Ishikawa (cell line): ENCODE data around the gene ZNF3.

Experiments
- CEBPB ChIP-seq: IDR thresholded peaks from 2 replicates; pipeline ENCODE4 v1.6.1; 2012
- CREB1 ChIP-seq: IDR thresholded peaks from 2 replicates; pipeline ENCODE4 v1.6.1; 2012; ENCODE audit warnings: low read depth
- EGR1 ChIP-seq: IDR thresholded peaks from 2 replicates; pipeline ENCODE4 v1.6.1; 2012
- EP300 ChIP-seq: IDR thresholded peaks from 2 replicates; pipeline ENCODE4 v1.6.1; 2012; ENCODE audit warnings: borderline replicate concordance
- FOXM1 ChIP-seq: IDR thresholded peaks from 2 replicates; pipeline ENCODE4 v1.6.1; 2012; ENCODE audit warnings: low read depth, borderline replicate concordance
- NFIC ChIP-seq: IDR thresholded peaks from 2 replicates; pipeline ENCODE4 v1.6.1; 2012
- RAD21 ChIP-seq: IDR thresholded peaks from 2 replicates; pipeline ENCODE4 v1.6.1; 2012; ENCODE audit warnings: low read depth
- TAF1 ChIP-seq: IDR thresholded peaks from 2 replicates; pipeline ENCODE4 v1.6.1; 2012; ENCODE audit warnings: low read depth, mild to moderate bottlenecking
- TCF12 ChIP-seq: IDR thresholded peaks from 2 replicates; pipeline ENCODE4 v1.6.1; 2012; ENCODE audit warnings: low read depth
- TEAD4 ChIP-seq: IDR thresholded peaks from 2 replicates; pipeline ENCODE4 v1.6.1; 2012
- YY1 ChIP-seq: IDR thresholded peaks from 2 replicates; pipeline ENCODE4 v1.6.1; 2012; ENCODE audit warnings: low read depth
- ZBTB7A ChIP-seq: IDR thresholded peaks from 2 replicates; pipeline ENCODE4 v1.6.1; 2012; ENCODE audit warnings: low read depth
- TF ChIP-seq, protein P1 (sequence below): IDR thresholded peaks from 2 replicates; pipeline ENCODE4 v1.6.1; 2012
- TF ChIP-seq, protein P2 (sequence below): IDR thresholded peaks from 2 replicates; pipeline ENCODE4 v1.6.1; 2012; ENCODE audit warnings: low read depth, mild to moderate bottlenecking
- TF ChIP-seq, protein P3 (sequence below): IDR thresholded peaks from 2 replicates; pipeline ENCODE4 v1.6.1; 2012

Gene ZNF3

GRCh38 chr7:100126931-100127865 is 45.7 kb upstream of the ZNF3 start, which contains the start of gene MBLAC1:
Gene MBLAC1, plus strand, starts transcription at chr7:100126967. Its CDS starts 429 bp downstream, at chr7:100127396.
- TF ChIP-seq ZBTB7A: peak; percentile 93
- TF ChIP-seq TCF12: peak; percentile 41; the same call in 1 of the 2 replicates
- no peak for TF ChIP-seq TEAD4
- TF ChIP-seq, protein P1, sequence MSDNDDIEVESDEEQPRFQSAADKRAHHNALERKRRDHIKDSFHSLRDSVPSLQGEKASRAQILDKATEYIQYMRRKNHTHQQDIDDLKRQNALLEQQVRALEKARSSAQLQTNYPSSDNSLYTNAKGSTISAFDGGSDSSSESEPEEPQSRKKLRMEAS: peak; percentile 64
- peak; percentile 84 for TF ChIP-seq TAF1
- no peak for TF ChIP-seq FOXM1
- TF ChIP-seq EGR1: no peak
- no peak for TF ChIP-seq NFIC
- TF ChIP-seq, protein P2, sequence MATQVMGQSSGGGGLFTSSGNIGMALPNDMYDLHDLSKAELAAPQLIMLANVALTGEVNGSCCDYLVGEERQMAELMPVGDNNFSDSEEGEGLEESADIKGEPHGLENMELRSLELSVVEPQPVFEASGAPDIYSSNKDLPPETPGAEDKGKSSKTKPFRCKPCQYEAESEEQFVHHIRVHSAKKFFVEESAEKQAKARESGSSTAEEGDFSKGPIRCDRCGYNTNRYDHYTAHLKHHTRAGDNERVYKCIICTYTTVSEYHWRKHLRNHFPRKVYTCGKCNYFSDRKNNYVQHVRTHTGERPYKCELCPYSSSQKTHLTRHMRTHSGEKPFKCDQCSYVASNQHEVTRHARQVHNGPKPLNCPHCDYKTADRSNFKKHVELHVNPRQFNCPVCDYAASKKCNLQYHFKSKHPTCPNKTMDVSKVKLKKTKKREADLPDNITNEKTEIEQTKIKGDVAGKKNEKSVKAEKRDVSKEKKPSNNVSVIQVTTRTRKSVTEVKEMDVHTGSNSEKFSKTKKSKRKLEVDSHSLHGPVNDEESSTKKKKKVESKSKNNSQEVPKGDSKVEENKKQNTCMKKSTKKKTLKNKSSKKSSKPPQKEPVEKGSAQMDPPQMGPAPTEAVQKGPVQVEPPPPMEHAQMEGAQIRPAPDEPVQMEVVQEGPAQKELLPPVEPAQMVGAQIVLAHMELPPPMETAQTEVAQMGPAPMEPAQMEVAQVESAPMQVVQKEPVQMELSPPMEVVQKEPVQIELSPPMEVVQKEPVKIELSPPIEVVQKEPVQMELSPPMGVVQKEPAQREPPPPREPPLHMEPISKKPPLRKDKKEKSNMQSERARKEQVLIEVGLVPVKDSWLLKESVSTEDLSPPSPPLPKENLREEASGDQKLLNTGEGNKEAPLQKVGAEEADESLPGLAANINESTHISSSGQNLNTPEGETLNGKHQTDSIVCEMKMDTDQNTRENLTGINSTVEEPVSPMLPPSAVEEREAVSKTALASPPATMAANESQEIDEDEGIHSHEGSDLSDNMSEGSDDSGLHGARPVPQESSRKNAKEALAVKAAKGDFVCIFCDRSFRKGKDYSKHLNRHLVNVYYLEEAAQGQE: no peak
- TF ChIP-seq RAD21: no peak
- TF ChIP-seq YY1: peak; percentile 90

DNA sequence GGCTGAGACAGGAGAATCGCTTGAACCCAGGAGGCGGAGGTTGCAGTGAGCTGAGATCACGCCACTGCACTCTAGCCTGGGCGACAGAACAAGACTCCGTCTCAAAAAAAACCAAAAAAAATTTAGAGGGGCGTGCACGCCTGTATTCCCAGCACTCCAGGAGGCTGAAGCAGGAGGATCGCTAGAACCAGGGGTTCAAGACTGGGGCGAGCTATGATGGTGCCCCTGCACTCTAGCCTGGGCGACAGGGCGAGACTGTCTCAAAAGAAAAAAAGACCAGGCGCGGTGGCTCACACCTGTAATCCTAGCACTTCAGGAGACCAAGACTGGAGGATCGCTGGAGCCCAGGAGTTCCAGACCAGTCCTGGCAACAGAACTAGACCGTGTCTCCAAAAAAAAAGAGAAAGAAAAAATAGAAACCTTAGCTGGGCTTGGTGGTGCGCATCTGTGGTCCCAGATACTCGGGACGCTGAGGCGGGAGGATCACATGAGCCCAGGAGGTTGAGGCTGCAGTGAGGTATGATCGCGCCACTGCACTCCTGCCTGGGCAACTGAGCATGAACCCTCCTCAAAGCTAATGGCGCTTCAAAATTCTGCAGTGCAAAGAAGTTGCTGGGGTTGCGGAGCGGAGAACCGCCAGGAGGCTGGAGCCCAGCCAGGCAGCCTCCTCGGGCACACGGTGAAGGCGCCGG is 44.9 kb upstream of the ZNF3 start:
- TF ChIP-seq FOXM1 (0 out of 2 replicates have a peak, but pooled peaks have one; percentile 12), ZBTB7A (no peak)
- TF ChIP-seq, protein P3, sequence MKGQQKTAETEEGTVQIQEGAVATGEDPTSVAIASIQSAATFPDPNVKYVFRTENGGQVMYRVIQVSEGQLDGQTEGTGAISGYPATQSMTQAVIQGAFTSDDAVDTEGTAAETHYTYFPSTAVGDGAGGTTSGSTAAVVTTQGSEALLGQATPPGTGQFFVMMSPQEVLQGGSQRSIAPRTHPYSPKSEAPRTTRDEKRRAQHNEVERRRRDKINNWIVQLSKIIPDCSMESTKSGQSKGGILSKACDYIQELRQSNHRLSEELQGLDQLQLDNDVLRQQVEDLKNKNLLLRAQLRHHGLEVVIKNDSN: peak; percentile 50; the same call in 1 of the 2 replicates

- no peak for TF ChIP-seq TEAD4
- TF ChIP-seq RAD21: no peak
- no peak for TF ChIP-seq EGR1
- TF ChIP-seq YY1: no peak
- no peak for TF ChIP-seq CREB1
- no peak for TF ChIP-seq TAF1
- TF ChIP-seq, protein P3: no peak
- TF ChIP-seq, protein P1: no peak
- TF ChIP-seq ZBTB7A: no peak
- TF ChIP-seq, protein P2: no peak
- TF ChIP-seq FOXM1: no peak
- no peak for TF ChIP-seq CEBPB
- TF ChIP-seq EP300: no peak
- no peak for TF ChIP-seq NFIC
- TF ChIP-seq TCF12: no peak
These were observed 43.0 kb upstream of the ZNF3 start for GRCh38 chr7:100124301-100125230.

- no peak for TF ChIP-seq TCF12
- TF ChIP-seq, protein P1: no peak
- TF ChIP-seq CEBPB: no peak
- TF ChIP-seq, protein P2: no peak
- TF ChIP-seq CREB1: no peak
- no peak for TF ChIP-seq EP300
- TF ChIP-seq TAF1: no peak
- no peak for TF ChIP-seq YY1
These were observed 41.0 kb upstream of the ZNF3 start for GRCh38 chr7:100122568-100122967.
